Umbilical cord (tissue), 2 donors: ENCODE measurements around the gene HGF. TPM values are rescaled to one million over a fixed set of nuclear protein-coding genes. Genes with fewer than 3 reads are reported as not detected.
"Not testable (repeated sequence)": the region's sequence is repeated elsewhere in the genome, so short reads cannot be mapped to it uniquely, and the experiment has no call there.

Experiments
- DNase-seq: peaks from one replicate; pipeline ENCODE4 v3.0.0-alpha.2; 2015; ENCODE audit warnings: low spot score
- total RNA-seq: library from RNA; depleted of rRNA; stranded (reverse); fragments of >200 nt; gene quantifications from one replicate; pipeline ENCODE4 v1.2.3, GENCODE V29; 2014; ENCODE audit warnings: low replicate concordance; ENCODE audit not compliant: insufficient read depth

Gene HGF
- total RNA-seq, 1 donor from 2014 or later = 57.1 TPM

- DNase-seq = not testable (repeated sequence)
Observed at GRCh38 chr7:81722250-81722649, 47.6 kb downstream of the HGF start.

DNA sequence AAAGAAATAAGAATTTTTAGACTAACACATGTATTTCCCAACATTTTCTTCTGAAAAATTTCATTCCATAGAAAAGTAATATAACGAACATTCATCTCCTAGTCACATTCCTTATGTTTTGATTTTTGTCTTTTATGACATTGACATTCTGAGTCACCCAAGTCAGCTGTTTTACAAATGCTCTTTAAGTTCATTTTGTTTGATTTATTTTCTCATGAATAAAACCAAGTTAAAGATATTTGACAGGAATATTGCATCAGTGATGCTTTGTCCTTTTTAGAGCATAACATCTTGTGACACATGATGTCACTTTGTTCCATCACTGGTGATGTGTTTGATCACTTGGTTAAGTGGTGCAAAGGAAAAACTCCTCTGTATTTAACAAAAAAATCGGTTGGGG is 48.4 kb downstream of the HGF start:
- DNase-seq = no peak

- DNase-seq = no peak
Observed at GRCh38 chr7:81719865-81720264, 50.0 kb downstream of the HGF start.

GRCh38 chr7:81715984-81716588 is 53.8 kb downstream of the HGF start:
- no peak for DNase-seq

GRCh38 chr7:81714306-81714705 is 55.5 kb downstream of the HGF start:
- DNase-seq = no peak

GRCh38 chr7:81710751-81711150 is 59.1 kb downstream of the HGF start:
- DNase-seq = no peak

- DNase-seq = no peak
Observed at GRCh38 chr7:81709836-81710235, 60.0 kb downstream of the HGF start.

DNA sequence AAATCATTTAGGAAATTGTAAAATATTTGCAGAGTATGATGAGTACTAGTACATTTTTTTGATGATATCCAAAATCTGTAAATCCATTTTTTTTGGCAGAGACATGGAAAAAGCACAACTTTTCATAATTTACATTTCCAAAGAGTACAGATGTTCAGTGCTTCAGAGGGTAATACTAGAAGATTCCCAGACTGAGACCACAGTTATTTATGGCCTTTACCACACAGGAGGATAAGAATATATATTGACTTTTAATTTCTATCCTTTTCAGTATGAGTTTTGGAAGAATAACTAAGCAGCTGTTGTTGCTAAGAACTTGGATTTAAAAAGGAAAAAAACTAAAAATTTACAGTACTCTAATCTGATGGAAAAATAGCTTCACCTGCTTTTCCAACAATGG is 61.9 kb downstream of the HGF start:
- no peak for DNase-seq

DNA sequence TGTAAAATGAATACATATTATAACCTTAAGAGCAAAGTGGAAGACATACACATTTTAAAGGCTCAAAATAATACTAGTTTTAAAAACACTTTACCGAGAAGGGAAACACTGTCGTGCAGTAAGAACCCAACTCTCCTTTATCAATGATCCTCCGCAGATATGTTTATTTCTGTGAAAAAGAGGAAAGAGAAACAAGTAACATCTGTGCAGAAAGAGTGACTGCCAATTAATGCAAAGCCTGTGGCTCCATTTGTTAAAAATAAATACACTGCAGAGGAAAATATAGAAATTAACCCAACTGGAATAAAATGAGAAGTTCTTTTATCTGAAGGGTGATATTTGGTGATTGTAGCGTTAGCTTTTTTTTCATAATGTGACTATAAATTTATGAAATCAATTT is 62.7 kb downstream of the HGF start:
- DNase-seq = no peak

DNA sequence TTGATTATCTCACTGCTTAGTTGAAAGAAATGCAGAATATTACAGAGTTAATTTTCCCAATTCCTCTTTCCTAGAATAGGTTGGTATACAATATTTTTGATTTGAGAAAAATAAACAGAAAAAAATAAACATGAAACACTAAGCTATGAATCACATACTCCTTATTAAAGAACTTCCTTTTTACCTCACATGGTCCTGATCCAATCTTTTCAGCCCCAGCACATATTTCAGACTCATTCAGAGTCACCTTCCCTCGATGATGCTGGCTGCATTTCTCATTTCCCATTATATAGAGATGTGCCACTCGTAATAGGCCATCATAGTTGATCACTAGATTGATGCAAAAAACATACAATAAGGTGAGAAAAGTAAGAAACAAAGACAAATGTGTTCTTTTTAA is 64.6 kb downstream of the HGF start:
- no peak for DNase-seq

DNA sequence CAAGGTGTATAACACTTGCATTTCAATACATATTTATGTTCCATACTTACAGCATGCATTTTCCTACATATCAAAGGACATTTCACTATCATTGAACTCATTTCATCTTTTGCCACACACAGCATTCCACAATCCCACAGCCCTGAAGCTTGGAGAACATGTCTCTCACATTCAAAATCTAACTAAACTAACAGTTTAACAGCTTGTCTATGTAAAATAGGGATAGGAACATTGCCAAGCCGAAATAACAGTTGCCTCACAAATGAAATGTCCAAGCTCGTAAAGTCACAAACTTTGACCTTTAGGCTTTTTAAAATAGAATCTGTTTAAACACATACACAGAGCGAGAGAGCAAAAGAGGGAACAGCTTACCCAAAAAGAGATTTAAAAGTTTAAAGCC is 65.3 kb downstream of the HGF start:
- DNase-seq = no peak

- no peak for DNase-seq
Observed at GRCh38 chr7:81698965-81699364, 70.9 kb downstream of the HGF start.

- peak; percentile 83 for DNase-seq
Observed at GRCh38 chr7:81694711-81695110, 75.1 kb downstream of the HGF start.

GRCh38 chr7:81693894-81694293 is 76.0 kb downstream of the HGF start:
- no peak for DNase-seq

DNA sequence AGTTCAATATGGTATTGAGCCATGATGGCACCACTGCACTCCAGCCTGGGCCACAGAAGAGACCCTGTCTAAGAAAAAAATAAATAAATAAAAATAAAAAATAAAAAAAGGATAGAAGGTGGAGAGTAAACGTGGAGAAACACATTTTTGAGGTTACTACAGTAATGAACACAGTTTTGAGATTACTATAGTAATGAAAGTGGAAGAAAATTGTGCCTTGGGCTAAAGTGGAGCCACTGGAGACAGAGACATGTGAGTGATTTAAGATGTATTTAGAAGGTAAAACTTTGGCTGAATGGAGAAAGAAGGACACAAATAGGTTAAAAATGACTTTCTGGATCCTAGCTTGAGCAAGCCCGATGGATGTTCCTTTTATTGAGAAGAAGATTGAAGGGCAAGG is 76.8 kb downstream of the HGF start:
- DNase-seq = no peak

DNA sequence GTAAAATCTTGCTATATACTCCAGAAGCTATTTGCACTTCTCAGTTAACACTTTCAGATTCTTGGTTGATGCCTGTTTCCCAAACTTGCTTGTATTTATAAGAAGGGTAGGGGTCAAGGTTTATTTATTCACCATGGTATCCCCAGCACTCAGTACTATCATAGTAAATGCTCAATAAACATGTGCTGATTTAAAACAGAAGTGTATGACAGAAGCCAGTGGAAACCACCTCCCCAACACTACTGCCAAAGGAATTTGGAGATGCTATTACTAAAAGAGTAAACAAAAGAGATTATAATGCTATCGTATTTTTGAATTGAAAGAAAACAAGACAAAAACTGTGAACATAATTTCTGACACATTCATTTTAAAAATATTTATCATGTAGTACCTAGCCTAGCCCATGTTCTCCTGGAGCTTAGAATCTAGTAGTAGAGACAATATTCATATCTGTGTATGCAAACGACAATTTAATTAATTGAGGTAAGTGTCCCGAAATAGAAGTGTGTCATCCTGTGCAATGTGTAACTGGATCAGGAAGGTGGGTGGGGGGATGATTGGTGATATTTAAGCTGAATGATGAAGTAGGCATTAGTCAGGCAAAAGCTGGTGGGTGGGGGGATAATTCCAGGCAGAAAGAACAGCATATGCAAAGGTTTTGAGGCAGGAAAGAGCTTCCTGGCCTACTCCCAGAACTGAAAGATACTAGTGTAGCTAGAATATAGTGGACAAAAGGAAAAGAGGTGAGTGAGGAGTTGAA is 77.5 kb downstream of the HGF start:
- no peak for DNase-seq

GRCh38 chr7:81691199-81691821 is 78.5 kb downstream of the HGF start:
- no peak for DNase-seq

- DNase-seq = no peak
Observed at GRCh38 chr7:81690688-81691087, 79.2 kb downstream of the HGF start.

DNA sequence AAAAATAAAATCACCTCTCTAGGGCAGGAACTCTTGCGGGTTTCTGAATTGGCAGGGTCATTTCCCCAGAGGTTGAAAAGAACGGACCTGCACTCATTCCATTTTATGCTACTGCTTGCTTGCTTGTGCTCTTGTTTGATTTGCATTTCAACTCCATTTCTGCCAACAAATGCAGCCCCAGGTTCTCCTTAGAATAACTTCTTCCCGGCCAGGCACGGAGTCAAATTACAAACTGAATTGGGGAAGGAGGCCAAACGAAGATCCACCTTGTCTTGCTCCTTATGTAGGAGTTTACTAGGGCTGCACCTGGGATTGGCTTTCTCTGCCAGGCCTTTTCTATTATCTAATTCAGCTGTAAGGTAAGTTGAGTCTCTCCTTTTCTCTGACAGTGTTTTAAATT is 79.6 kb downstream of the HGF start:
- no peak for DNase-seq

DNA sequence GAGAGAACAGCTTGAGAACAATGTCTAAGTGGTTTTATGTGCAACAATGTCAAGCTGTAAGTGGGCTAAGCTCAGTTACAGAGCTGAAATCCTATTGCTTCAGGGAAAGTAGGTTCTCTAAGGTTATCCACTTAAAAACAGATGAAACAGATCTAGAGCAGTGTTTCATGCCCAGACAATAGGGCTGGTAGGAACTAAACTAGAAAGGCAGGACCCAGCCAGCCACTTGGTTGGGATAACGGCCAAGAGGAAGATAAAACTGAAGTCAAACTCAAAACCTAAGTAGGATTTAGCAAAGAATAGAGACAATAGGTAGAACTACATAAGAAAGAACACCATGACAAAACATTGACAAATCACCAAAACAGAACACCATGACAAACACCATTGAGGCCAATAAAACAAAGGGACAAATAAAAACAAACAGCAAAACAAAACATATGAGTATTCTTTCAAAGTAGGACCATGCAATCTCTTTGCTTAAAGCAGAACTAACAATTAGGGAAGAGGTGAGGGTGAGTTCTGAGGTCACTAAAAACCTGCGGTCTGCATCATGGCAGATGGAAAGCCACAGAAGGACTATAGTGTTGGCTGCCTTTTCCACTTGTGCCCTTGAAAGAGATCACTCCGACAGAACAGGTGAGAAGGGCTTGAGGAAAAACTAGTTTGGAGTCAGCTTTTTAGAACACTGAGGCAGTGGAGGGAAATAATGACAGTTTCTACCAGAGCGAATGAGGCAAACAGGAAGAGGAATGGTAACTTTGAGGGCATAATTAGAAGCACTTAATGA is 81.0 kb downstream of the HGF start:
- DNase-seq = no peak

- no peak for DNase-seq
Observed at GRCh38 chr7:81687062-81687461, 82.8 kb downstream of the HGF start.

GRCh38 chr7:81685270-81685868 is 84.5 kb downstream of the HGF start:
- DNase-seq = no peak
